Parathyroid adenoma (tissue), 2 donors: ENCODE data around the gene ZNF644.

Experiments
- H2AFZ ChIP-seq: fragments of 300-600 bp; sonication (generic); one replicate; pipeline ENCODE4 v1.7.0; 2017; ENCODE audit warnings: antibody characterized with exemption, mild to moderate bottlenecking
- H3K27ac ChIP-seq: fragments of 300-600 bp; sonication (generic); one replicate; pipeline ENCODE4 v1.7.0; 2017
- H3K27me3 ChIP-seq: fragments of 300-600 bp; sonication (generic); one replicate; pipeline ENCODE4 v1.7.0; 2017; ENCODE audit warnings: low read length; ENCODE audit not compliant: control insufficient read depth, insufficient read depth
- H3K36me3 ChIP-seq: fragments of 300-600 bp; sonication (generic); one replicate; pipeline ENCODE4 v1.7.0; 2017; ENCODE audit warnings: low read length; ENCODE audit not compliant: control insufficient read depth, insufficient read depth
- H3K4me1 ChIP-seq: fragments of 300-600 bp; sonication (generic); one replicate; pipeline ENCODE4 v1.7.0; 2017; ENCODE audit warnings: control low read depth
- H3K4me2 ChIP-seq: fragments of 300-600 bp; sonication (generic); one replicate; pipeline ENCODE4 v1.7.0; 2017; ENCODE audit warnings: low read length
- H3K4me3 ChIP-seq: fragments of 300-600 bp; sonication (generic); one replicate; pipeline ENCODE4 v1.7.0; 2017; ENCODE audit warnings: low read depth, low read length
- H3K79me2 ChIP-seq: fragments of 300-600 bp; sonication (generic); one replicate; pipeline ENCODE4 v1.7.0; 2017; ENCODE audit warnings: control low read depth
- H3K9ac ChIP-seq: fragments of 300-600 bp; sonication (generic); one replicate; pipeline ENCODE4 v1.7.0; 2017; ENCODE audit warnings: mild to moderate bottlenecking
- H3K9me3 ChIP-seq: fragments of 300-600 bp; sonication (generic); one replicate; pipeline ENCODE4 v1.7.0; 2017; ENCODE audit warnings: low read length; ENCODE audit not compliant: control insufficient read depth
- CTCF ChIP-seq: fragments of 300-600 bp; sonication (generic); IDR thresholded peaks from one replicate; pipeline ENCODE4 v1.7.0; 2017; ENCODE audit warnings: antibody characterized with exemption, mild to moderate bottlenecking
- donor health status: primary hyperparathyroidism.

Gene ZNF644

GRCh38 chr1:91018006-91018405, 3.8 kb downstream of the ZNF644 start:
- H3K36me3 ChIP-seq, result no peaks in the 10 kb centered on the region
- no peak for TF ChIP-seq CTCF
- no peaks in the 10 kb centered on the region for H3K27me3 ChIP-seq
- H3K4me3 ChIP-seq, result no peak overlapping the region
- H3K79me2 ChIP-seq, result peaks cover 4% of the 10 kb centered on the region
- H3K4me1 ChIP-seq, result no peaks in the 10 kb centered on the region
- no peaks in the 10 kb centered on the region for H3K9me3 ChIP-seq
- no peak overlapping the region for H2AFZ ChIP-seq
- H3K4me2 ChIP-seq, result no peak overlapping the region
- H3K9ac ChIP-seq, result no peak overlapping the region
- H3K27ac ChIP-seq, result no peak overlapping the region

- no peak overlapping the region for H3K27ac ChIP-seq
- no peaks in the 10 kb centered on the region for H3K4me1 ChIP-seq
- H3K9ac ChIP-seq, result no peak overlapping the region
- no peak overlapping the region for H3K4me2 ChIP-seq
- H3K27me3 ChIP-seq, result no peaks in the 10 kb centered on the region
- H3K9me3 ChIP-seq, result no peaks in the 10 kb centered on the region
- no peak overlapping the region for H3K4me3 ChIP-seq
- no peak overlapping the region for H2AFZ ChIP-seq
- TF ChIP-seq CTCF, result no peak
- peaks cover 4% of the 10 kb centered on the region for H3K79me2 ChIP-seq
- no peaks in the 10 kb centered on the region for H3K36me3 ChIP-seq
Observed at GRCh38 chr1:91015794-91016550, 5.9 kb downstream of the ZNF644 start.

GRCh38 chr1:91015358-91015780, 6.5 kb downstream of the ZNF644 start:
- H3K79me2 ChIP-seq, result peaks cover 4% of the 10 kb centered on the region
- H2AFZ ChIP-seq, result no peak overlapping the region
- no peaks in the 10 kb centered on the region for H3K27me3 ChIP-seq
- H3K4me3 ChIP-seq, result no peak overlapping the region
- H3K9me3 ChIP-seq, result no peaks in the 10 kb centered on the region
- TF ChIP-seq CTCF, result no peak
- no peaks in the 10 kb centered on the region for H3K36me3 ChIP-seq
- no peak overlapping the region for H3K27ac ChIP-seq
- H3K9ac ChIP-seq, result no peak overlapping the region
- H3K4me2 ChIP-seq, result no peak overlapping the region
- H3K4me1 ChIP-seq, result no peaks in the 10 kb centered on the region

- H3K4me2 ChIP-seq, result no peak overlapping the region
- no peak overlapping the region for H2AFZ ChIP-seq
- no peaks in the 10 kb centered on the region for H3K4me1 ChIP-seq
- H3K27me3 ChIP-seq, result no peaks in the 10 kb centered on the region
- no peak overlapping the region for H3K27ac ChIP-seq
- H3K9ac ChIP-seq, result no peak overlapping the region
- TF ChIP-seq CTCF, result no peak
- peaks cover 4% of the 10 kb centered on the region for H3K79me2 ChIP-seq
- H3K9me3 ChIP-seq, result no peaks in the 10 kb centered on the region
- no peak overlapping the region for H3K4me3 ChIP-seq
- no peaks in the 10 kb centered on the region for H3K36me3 ChIP-seq
Observed at GRCh38 chr1:91014475-91014874, 7.4 kb downstream of the ZNF644 start.

- H3K4me1 ChIP-seq, result peaks cover under 1% of the 10 kb centered on the region
- H3K27ac ChIP-seq, result no peak overlapping the region
- no peaks in the 10 kb centered on the region for H3K27me3 ChIP-seq
- no peak overlapping the region for H2AFZ ChIP-seq
- no peak overlapping the region for H3K4me2 ChIP-seq
- no peak overlapping the region for H3K4me3 ChIP-seq
- H3K9ac ChIP-seq, result no peak overlapping the region
- H3K79me2 ChIP-seq, result peaks cover 10% of the 10 kb centered on the region
- no peaks in the 10 kb centered on the region for H3K9me3 ChIP-seq
- H3K36me3 ChIP-seq, result no peaks in the 10 kb centered on the region
- TF ChIP-seq CTCF, result no peak
Observed at GRCh38 chr1:91013302-91013701, 8.5 kb downstream of the ZNF644 start.
